Left ventricle myocardium inferior (tissue), 1 donor: ENCODE measurements around the gene MUC22. TPM values are rescaled to one million over a fixed set of nuclear protein-coding genes. Genes with fewer than 3 reads are reported as not detected.

ENCODE experiments used
- DNase-seq: peaks from one replicate; pipeline ENCODE4 v3.0.0-alpha.2; 2020
- H3K27ac ChIP-seq: fragments of 200-600 bp; replicated peaks from 2 replicates; pipeline ENCODE4 v1.8.0; 2021
- H3K27me3 ChIP-seq: fragments of 200-600 bp; 2 replicates; pipeline ENCODE4 v1.8.0; 2021; ENCODE audit warnings: low read depth
- H3K36me3 ChIP-seq: fragments of 200-600 bp; 2 replicates; pipeline ENCODE4 v1.8.0; 2021
- H3K4me1 ChIP-seq: fragments of 200-600 bp; 2 replicates; pipeline ENCODE4 v1.8.0; 2021
- H3K4me3 ChIP-seq: fragments of 200-600 bp; 2 replicates; pipeline ENCODE4 v1.8.0; 2021; ENCODE audit warnings: mild to moderate bottlenecking, moderate library complexity
- H3K9me3 ChIP-seq: fragments of 200-600 bp; replicated peaks from 2 replicates; pipeline ENCODE4 v1.8.0; 2021
- CTCF ChIP-seq: fragments of 200-600 bp; IDR thresholded peaks from 2 replicates; pipeline ENCODE4 v1.8.0; 2021; ENCODE audit warnings: antibody characterized with exemption, mild to moderate bottlenecking, borderline replicate concordance
- intact Hi-C: fragments of 100-400 bp; cut with micrococcal nuclease; formaldehyde crosslinking; loops from one replicate; pipeline ENCODE4 v1.11.0; 2022
- total RNA-seq: library from RNA; stranded (reverse); fragmentation: NEBNext Ultra II Directional; extraction: Animal tissue kit (Norgen Biotek cat#: 25700); gene quantifications from one replicate; pipeline ENCODE4 v1.2.1, GENCODE V29; 2021
- donor health status: DM: no; HTN: yes; CAD: no; lungs with severe emphysema.

MUC22 gene
- total RNA-seq, 1 donor from 2014 or later: 0.08 TPM

DNA sequence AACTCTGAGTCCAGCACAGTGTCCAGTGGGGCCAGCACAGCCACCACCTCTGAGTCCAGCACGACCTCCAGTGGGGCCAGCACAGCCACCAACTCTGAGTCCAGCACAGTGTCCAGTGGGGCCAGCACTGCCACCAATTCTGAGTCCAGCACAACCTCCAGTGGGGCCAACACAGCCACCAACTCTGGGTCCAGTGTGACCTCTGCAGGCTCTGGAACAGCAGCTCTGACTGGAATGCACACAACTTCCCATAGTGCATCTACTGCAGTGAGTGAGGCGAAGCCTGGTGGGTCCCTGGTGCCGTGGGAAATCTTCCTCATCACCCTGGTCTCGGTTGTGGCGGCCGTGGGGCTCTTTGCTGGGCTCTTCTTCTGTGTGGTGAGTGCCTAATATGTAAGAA is 23.0 kb upstream of the MUC22 start:
- H3K27me3 ChIP-seq: peaks cover 3% of the 10 kb centered on the region
- intact Hi-C loops: no loop called here
- no peak for DNase-seq
- no peaks in the 10 kb centered on the region for H3K9me3 ChIP-seq
- no peaks in the 10 kb centered on the region for H3K36me3 ChIP-seq
- no peak overlapping the region for H3K4me3 ChIP-seq
- TF ChIP-seq CTCF: no peak
- H3K4me1 ChIP-seq: peaks cover 4% of the 10 kb centered on the region
- no peak overlapping the region for H3K27ac ChIP-seq

- H3K4me1 ChIP-seq: no peaks in the 10 kb centered on the region
- H3K9me3 ChIP-seq: no peaks in the 10 kb centered on the region
- no peak for DNase-seq
- peaks cover 3% of the 10 kb centered on the region for H3K27me3 ChIP-seq
- intact Hi-C loops: no loop called here
- no peak overlapping the region for H3K27ac ChIP-seq
- no peak overlapping the region for H3K4me3 ChIP-seq
- no peak for TF ChIP-seq CTCF
- no peaks in the 10 kb centered on the region for H3K36me3 ChIP-seq
Observed at GRCh38 chr6:30988209-30988825, 22.0 kb upstream of the MUC22 start.

- no peak overlapping the region for H3K27ac ChIP-seq
- no peaks in the 10 kb centered on the region for H3K4me1 ChIP-seq
- H3K9me3 ChIP-seq: no peaks in the 10 kb centered on the region
- H3K36me3 ChIP-seq: no peaks in the 10 kb centered on the region
- no peak for DNase-seq
- no peak for TF ChIP-seq CTCF
- H3K27me3 ChIP-seq: no peaks in the 10 kb centered on the region
- H3K4me3 ChIP-seq: no peak overlapping the region
- intact Hi-C loops: no loop called here
Observed at GRCh38 chr6:30990422-30991086, 19.7 kb upstream of the MUC22 start.

- no peaks in the 10 kb centered on the region for H3K4me1 ChIP-seq
- DNase-seq: no peak
- no peak overlapping the region for H3K4me3 ChIP-seq
- intact Hi-C loops: no loop called here
- no peak for TF ChIP-seq CTCF
- no peaks in the 10 kb centered on the region for H3K36me3 ChIP-seq
- no peaks in the 10 kb centered on the region for H3K27me3 ChIP-seq
- no peak overlapping the region for H3K27ac ChIP-seq
- no peaks in the 10 kb centered on the region for H3K9me3 ChIP-seq
Observed at GRCh38 chr6:30991891-30992290, 18.4 kb upstream of the MUC22 start.

- DNase-seq: no peak
- intact Hi-C loops: no loop called here
- H3K36me3 ChIP-seq: no peaks in the 10 kb centered on the region
- no peak overlapping the region for H3K4me3 ChIP-seq
- no peaks in the 10 kb centered on the region for H3K9me3 ChIP-seq
- TF ChIP-seq CTCF: no peak
- H3K27ac ChIP-seq: no peak overlapping the region
- H3K4me1 ChIP-seq: no peaks in the 10 kb centered on the region
- H3K27me3 ChIP-seq: no peaks in the 10 kb centered on the region
Observed at GRCh38 chr6:30997301-30997700, 13.0 kb upstream of the MUC22 start.
